ENCODE results near the gene PKP4.

DNA sequence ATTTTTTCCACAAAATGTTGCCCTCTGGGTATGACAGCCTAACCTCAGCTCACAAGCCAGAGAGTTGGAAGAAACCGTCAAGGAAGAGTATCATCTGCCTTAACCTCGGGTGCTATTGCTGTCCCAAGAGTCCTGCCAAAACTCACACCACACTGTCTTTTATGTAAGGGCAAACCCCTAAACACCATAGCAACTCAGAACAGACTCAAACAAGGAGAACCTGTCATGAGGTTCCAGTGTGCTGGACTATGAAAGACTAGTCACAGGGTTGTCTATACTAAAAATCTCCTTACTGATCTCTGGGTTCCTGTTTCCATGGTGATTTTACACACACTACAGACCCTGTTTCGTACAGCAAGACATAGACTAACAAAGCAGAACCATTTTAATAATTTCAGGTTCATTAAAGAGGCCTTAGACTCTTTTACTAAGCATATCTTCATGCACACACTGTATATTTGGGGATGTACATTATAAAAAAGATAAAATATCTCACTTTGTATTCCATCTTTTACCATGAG, 159.8 kb downstream of the PKP4 start:
- TF ChIP-seq, protein P1, sequence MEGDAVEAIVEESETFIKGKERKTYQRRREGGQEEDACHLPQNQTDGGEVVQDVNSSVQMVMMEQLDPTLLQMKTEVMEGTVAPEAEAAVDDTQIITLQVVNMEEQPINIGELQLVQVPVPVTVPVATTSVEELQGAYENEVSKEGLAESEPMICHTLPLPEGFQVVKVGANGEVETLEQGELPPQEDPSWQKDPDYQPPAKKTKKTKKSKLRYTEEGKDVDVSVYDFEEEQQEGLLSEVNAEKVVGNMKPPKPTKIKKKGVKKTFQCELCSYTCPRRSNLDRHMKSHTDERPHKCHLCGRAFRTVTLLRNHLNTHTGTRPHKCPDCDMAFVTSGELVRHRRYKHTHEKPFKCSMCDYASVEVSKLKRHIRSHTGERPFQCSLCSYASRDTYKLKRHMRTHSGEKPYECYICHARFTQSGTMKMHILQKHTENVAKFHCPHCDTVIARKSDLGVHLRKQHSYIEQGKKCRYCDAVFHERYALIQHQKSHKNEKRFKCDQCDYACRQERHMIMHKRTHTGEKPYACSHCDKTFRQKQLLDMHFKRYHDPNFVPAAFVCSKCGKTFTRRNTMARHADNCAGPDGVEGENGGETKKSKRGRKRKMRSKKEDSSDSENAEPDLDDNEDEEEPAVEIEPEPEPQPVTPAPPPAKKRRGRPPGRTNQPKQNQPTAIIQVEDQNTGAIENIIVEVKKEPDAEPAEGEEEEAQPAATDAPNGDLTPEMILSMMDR (IDR thresholded peaks at IDR 0.05) = no peak
- TF ChIP-seq EP300 (IDR thresholded peaks at IDR 0.05) = no peak
